Peyer's patch (tissue), 4 donors: ENCODE results near the gene ANKRD13D. TPM values are rescaled to one million over a fixed set of nuclear protein-coding genes. Genes with fewer than 3 reads are reported as not detected.
A peak's percentile ranks its signal among the peaks of the same experiment; 100 is the strongest.

Experiments
- DNase-seq, 3 donors: peaks; one replicate each; pipeline ENCODE4 v3.0.0-alpha.2; 2017 to 2019
- H3K27ac ChIP-seq, 4 donors: fragments of 200-600 bp; sonication (generic); one replicate each; pipeline ENCODE4 v1.5.1; 2016 to 2019
- H3K27me3 ChIP-seq, 2 donors: fragments of 200-600 bp; sonication (generic); one replicate each; pipeline ENCODE4 v1.5.1; 2019
- H3K36me3 ChIP-seq, 3 donors: fragments of 200-600 bp; sonication (generic); one replicate each; pipeline ENCODE4 v1.5.1; 2016 to 2019
- H3K4me1 ChIP-seq, 4 donors: fragments of 200-600 bp; sonication (generic); one replicate each; pipeline ENCODE4 v1.5.1; 2016 to 2019
- H3K4me3 ChIP-seq, 4 donors: fragments of 200-600 bp; sonication (generic); 1 replicate in 3 of 4; 2 replicates in 1 of 4; pipeline ENCODE4 v1.5.1; 2016 to 2019; ENCODE audit warnings: mild to moderate bottlenecking in 1 of 4
- H3K9me3 ChIP-seq, 4 donors: fragments of 200-600 bp; sonication (generic); one replicate each; pipeline ENCODE4 v1.5.1; 2016 to 2019; ENCODE audit warnings: mild to moderate bottlenecking in 1 of 4
- CTCF ChIP-seq, 6 experiments: fragments of 450-650 bp in 4 of 6; fragments of 200-600 bp in 2 of 6; sonication (generic) in 1 of 6; IDR thresholded peaks; one replicate each; pipeline ENCODE4 v1.5.1; 2017 to 2019; ENCODE audit warnings: antibody characterized with exemption in 6 of 6, mild to moderate bottlenecking in 3 of 6, moderate library complexity in 1 of 6
- POLR2A ChIP-seq, 2 donors: fragments of 450-650 bp; IDR thresholded peaks; one replicate each; pipeline ENCODE4 v1.5.1; 2017; ENCODE audit warnings: antibody characterized with exemption in 2 of 2, mild to moderate bottlenecking in 2 of 2, moderate library complexity in 2 of 2
- total RNA-seq, 4 donors: library from RNA; depleted of rRNA; stranded (reverse); fragments of >200 nt; gene quantifications; one replicate each; pipeline ENCODE4 v1.1.0, GENCODE V29; 2016

The ANKRD13D gene
- total RNA-seq = 10 to 100 TPM; 25.4 to 97.4 (median 41.5) TPM

- H3K4me1 ChIP-seq = peaks cover 4 to 48% (median 36%) of the 10 kb centered on the region in 4 donors
- no peaks in the 10 kb centered on the region for H3K9me3 ChIP-seq
- peaks cover 0 to 41% (median 0%) of the 10 kb centered on the region in 3 donors for H3K36me3 ChIP-seq
- H3K4me3 ChIP-seq = peak within 1 kb of the TSS; percentile 74 to 92 (median 88)
- no peaks in the 10 kb centered on the region for H3K27me3 ChIP-seq
- H3K27ac ChIP-seq = peak within 1 kb of the TSS; percentile 88 to 99 (median 94)
- DNase-seq = peak; percentile 52 to 73 (median 73)
- TF ChIP-seq CTCF (IDR thresholded peaks at IDR 0.05) (no peak), POLR2A (IDR thresholded peaks at IDR 0.05) (no peak)
These were observed at the start of gene ANKRD13D for GRCh38 chr11:67289226-67289650. TSS of gene ANKRD13D (plus strand) at chr11:67289303. CDS start at chr11:67289461, 158 bp downstream.

GRCh38 chr11:67239783-67240575, 49.1 kb upstream of the ANKRD13D start:
- Histone ChIP-seq H3K4me1 (peaks cover 0 to 40% (median 12%) of the 10 kb centered on the region in 4 donors), H3K27ac (peak overlapping the region; percentile 81 to 93 (median 91)), H3K36me3 (peaks cover 0 to 22% (median 0%) of the 10 kb centered on the region in 3 donors), H3K4me3 (peak overlapping the region; percentile 51 to 67 (median 59)), H3K27me3 (no peaks in the 10 kb centered on the region), H3K9me3 (no peaks in the 10 kb centered on the region)
- TF ChIP-seq POLR2A (IDR thresholded peaks at IDR 0.05) (peak; percentile 87 to 91), CTCF (IDR thresholded peaks at IDR 0.05) (peak in 4 of 6 experiments; percentile 10 to 25 (median 18))
- DNase-seq = peak; percentile 93 to 98 (median 95)

- peak; percentile 72 to 89 (median 83) for DNase-seq
- Histone ChIP-seq H3K27me3 (no peaks in the 10 kb centered on the region), H3K27ac (peak overlapping the region; percentile 81 to 93 (median 91)), H3K9me3 (no peaks in the 10 kb centered on the region), H3K4me3 (peak overlapping the region; percentile 51 to 67 (median 59)), H3K36me3 (peaks cover 0 to 30% (median 0%) of the 10 kb centered on the region in 3 donors), H3K4me1 (peaks cover 0 to 40% (median 12%) of the 10 kb centered on the region in 4 donors)
- TF ChIP-seq POLR2A (IDR thresholded peaks at IDR 0.05) = no peak
- no peak for TF ChIP-seq CTCF (IDR thresholded peaks at IDR 0.05)
These were observed 48.3 kb upstream of the ANKRD13D start for GRCh38 chr11:67240576-67241389.

- H3K4me3 ChIP-seq = peak overlapping the region in 1 of 4 donors; percentile 54
- no peak for DNase-seq
- H3K9me3 ChIP-seq = no peaks in the 10 kb centered on the region
- no peak overlapping the region for H3K27ac ChIP-seq
- H3K36me3 ChIP-seq = peaks cover 0 to 46% (median 0%) of the 10 kb centered on the region in 3 donors
- H3K27me3 ChIP-seq = no peaks in the 10 kb centered on the region
- H3K4me1 ChIP-seq = peaks cover 0 to 40% (median 12%) of the 10 kb centered on the region in 4 donors
- no peak for TF ChIP-seq POLR2A (IDR thresholded peaks at IDR 0.05)
- no peak for TF ChIP-seq CTCF (IDR thresholded peaks at IDR 0.05)
These were observed 46.6 kb upstream of the ANKRD13D start for GRCh38 chr11:67242548-67242947.

GRCh38 chr11:67243051-67243450, 46.1 kb upstream of the ANKRD13D start:
- H3K36me3 ChIP-seq = peaks cover 0 to 51% (median 0%) of the 10 kb centered on the region in 3 donors
- H3K4me3 ChIP-seq = no peak overlapping the region
- peaks cover 0 to 40% (median 12%) of the 10 kb centered on the region in 4 donors for H3K4me1 ChIP-seq
- H3K27me3 ChIP-seq = no peaks in the 10 kb centered on the region
- no peak overlapping the region for H3K27ac ChIP-seq
- no peak for DNase-seq
- H3K9me3 ChIP-seq = no peaks in the 10 kb centered on the region
- TF ChIP-seq POLR2A (IDR thresholded peaks at IDR 0.05) (no peak), CTCF (IDR thresholded peaks at IDR 0.05) (no peak)
